ENCODE results near the gene STEAP1.

STEAP1 gene

DNA sequence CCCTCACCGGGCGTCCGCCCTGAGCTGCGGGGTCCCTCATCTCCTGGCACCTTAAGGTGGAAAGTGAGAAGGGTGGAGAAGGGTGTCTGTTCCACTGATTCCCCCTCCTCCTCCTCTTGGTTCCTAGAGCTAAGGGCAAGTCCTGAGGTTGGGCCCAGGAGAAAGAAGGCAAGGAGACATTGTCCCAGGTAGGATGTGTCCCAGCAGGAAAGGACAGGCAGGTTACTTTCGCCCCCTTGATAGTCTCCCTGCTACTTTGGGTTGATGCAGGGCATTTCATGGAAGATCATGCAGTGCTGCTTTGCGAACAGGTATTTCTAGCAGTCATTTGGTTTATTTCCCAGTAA lies 57.9 kb downstream of the STEAP1 start:
- no peak for DNase-seq (ENCODE audit: insufficient read length, low spot score)
- no peak for TF ChIP-seq POU2F2 (IDR thresholded peaks at IDR 0.05; ENCODE audit: low read depth, low read length)
- no peak for TF ChIP-seq TAF1 (IDR thresholded peaks at IDR 0.05; ENCODE audit: low read depth, low read length)
- TF ChIP-seq SPI1 (IDR thresholded peaks at IDR 0.05; ENCODE audit: low read depth, low read length), result no peak
- TF ChIP-seq POLR2AphosphoS5 (IDR thresholded peaks at IDR 0.05; ENCODE audit: low read depth, low read length), result no peak
- FAIRE-seq, result no peak

- DNase-seq (ENCODE audit: insufficient read length, low spot score) (no peak), FAIRE-seq (no peak)
- TF ChIP-seq POU2F2 (IDR thresholded peaks at IDR 0.05; ENCODE audit: low read depth, low read length) (no peak), TAF1 (IDR thresholded peaks at IDR 0.05; ENCODE audit: low read depth, low read length) (no peak), POLR2AphosphoS5 (IDR thresholded peaks at IDR 0.05; ENCODE audit: low read depth, low read length) (no peak), SPI1 (IDR thresholded peaks at IDR 0.05; ENCODE audit: low read depth, low read length) (no peak), POLR2A (IDR thresholded peaks at IDR 0.05; ENCODE audit: low read depth, low read length) (no peak), PAX5 (IDR thresholded peaks at IDR 0.05; ENCODE audit: insufficient read depth, low read length, severe bottlenecking) (no peak)
Measured at GRCh38 chr7:90213521-90213920, 59.3 kb downstream of the STEAP1 start.
